HCT116 (cell line): Measurements from ENCODE around the gene GNG10.

Experiments used
- POLR2A ChIP-seq: IDR thresholded peaks from 2 replicates; pipeline ENCODE4 v1.7.0; 2011; ENCODE audit warnings: borderline replicate concordance; ENCODE audit not compliant: insufficient read depth, insufficient read length; ENCODE audit errors: extremely low read depth
- SP1 ChIP-seq: IDR thresholded peaks from 2 replicates; pipeline ENCODE4 v1.6.1; 2012; ENCODE audit warnings: low read depth
- SRF ChIP-seq: IDR thresholded peaks from 2 replicates; pipeline ENCODE4 v1.6.1; 2012; ENCODE audit warnings: low read depth
- ZNF274 ChIP-seq: fragments of 200-500 bp; sonication (Bioruptor generic); IDR thresholded peaks from 2 replicates; pipeline ENCODE4 v1.6.1; 2014; ENCODE audit warnings: mild to moderate bottlenecking, low read depth, low read length, inconsistent platforms
- TF ChIP-seq, protein P1 (sequence below), 3 experiments: fragments of 200-600 bp in 1 of 3; sonication (generic) in 1 of 3; IDR thresholded peaks in 2 of 3; conservative IDR thresholded peaks in 1 of 3; 2 replicates each; pipeline ENCODE4 v1.5.1; 2012 to 2017; ENCODE audit warnings: low read depth in 2 of 3, low read length in 2 of 3, antibody characterized with exemption in 1 of 3, borderline replicate concordance in 1 of 3, control low read depth in 1 of 3, mild to moderate bottlenecking in 1 of 3, mixed read lengths in 1 of 3, mixed run types in 1 of 3, moderate library complexity in 1 of 3; ENCODE audit not compliant: insufficient read depth in 1 of 3
- TF ChIP-seq, protein P2 (sequence below): IDR thresholded peaks from 2 replicates; pipeline ENCODE4 v1.6.1; 2012

DNA sequence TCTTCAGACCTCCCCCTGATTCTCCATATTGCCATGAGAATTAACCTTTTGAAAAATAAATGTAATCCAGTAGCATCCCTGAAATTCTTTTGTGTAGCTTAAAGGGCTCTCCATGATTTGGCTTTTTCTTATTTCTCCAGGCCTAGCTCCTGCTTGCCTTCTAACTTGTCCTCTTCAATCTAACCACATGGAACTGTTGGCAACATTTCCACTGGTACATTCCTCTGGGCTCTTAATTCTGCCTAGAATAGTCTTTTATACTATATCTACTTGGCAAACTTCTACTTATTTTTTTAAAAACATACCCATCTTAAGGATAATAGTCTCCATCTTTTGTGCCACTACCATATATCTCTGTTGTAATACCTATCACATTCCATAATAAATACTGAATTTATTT, 54.1 kb downstream of the GNG10 start:
- TF ChIP-seq SP1 (no peak), SRF (no peak), ZNF274 (no peak), POLR2A (no peak)
- TF ChIP-seq, protein P1, sequence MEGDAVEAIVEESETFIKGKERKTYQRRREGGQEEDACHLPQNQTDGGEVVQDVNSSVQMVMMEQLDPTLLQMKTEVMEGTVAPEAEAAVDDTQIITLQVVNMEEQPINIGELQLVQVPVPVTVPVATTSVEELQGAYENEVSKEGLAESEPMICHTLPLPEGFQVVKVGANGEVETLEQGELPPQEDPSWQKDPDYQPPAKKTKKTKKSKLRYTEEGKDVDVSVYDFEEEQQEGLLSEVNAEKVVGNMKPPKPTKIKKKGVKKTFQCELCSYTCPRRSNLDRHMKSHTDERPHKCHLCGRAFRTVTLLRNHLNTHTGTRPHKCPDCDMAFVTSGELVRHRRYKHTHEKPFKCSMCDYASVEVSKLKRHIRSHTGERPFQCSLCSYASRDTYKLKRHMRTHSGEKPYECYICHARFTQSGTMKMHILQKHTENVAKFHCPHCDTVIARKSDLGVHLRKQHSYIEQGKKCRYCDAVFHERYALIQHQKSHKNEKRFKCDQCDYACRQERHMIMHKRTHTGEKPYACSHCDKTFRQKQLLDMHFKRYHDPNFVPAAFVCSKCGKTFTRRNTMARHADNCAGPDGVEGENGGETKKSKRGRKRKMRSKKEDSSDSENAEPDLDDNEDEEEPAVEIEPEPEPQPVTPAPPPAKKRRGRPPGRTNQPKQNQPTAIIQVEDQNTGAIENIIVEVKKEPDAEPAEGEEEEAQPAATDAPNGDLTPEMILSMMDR (IDR thresholded peaks at IDR 0.05 in 2 of 3, conservative IDR thresholded peaks at IDR 0.05 in 1 of 3; ENCODE audit: borderline replicate concordance in 1 of 3, insufficient read depth in 1 of 3, low read depth in 2 of 3, low read length in 2 of 3): no peak
- TF ChIP-seq, protein P2, sequence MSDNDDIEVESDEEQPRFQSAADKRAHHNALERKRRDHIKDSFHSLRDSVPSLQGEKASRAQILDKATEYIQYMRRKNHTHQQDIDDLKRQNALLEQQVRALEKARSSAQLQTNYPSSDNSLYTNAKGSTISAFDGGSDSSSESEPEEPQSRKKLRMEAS: no peak
